Hematopoietic multipotent progenitor cell treated with erythropoietin and hydrocortisone succinate and interleukin-3 and kit ligand, for 6 days (in vitro differentiated cells): ENCODE results near the gene CNTNAP3B.
"Not testable (repeated sequence)": the region's sequence is repeated elsewhere in the genome, so short reads cannot be mapped to it uniquely, and the experiment has no call there.

Source experiments
- DNase-seq: peaks from one replicate; pipeline ENCODE4 v3.0.0-alpha.2; 2015

CNTNAP3B gene

GRCh38 chr9:41974906-41975305 lies 154.3 kb downstream of the CNTNAP3B start:
- DNase-seq: not testable (repeated sequence)

GRCh38 chr9:41953007-41953406 lies 176.2 kb downstream of the CNTNAP3B start:
- not testable (repeated sequence) for DNase-seq

GRCh38 chr9:41941738-41942137 lies 187.5 kb downstream of the CNTNAP3B start:
- not testable (repeated sequence) for DNase-seq

- not testable (repeated sequence) for DNase-seq
Observed at GRCh38 chr9:41938143-41938542, 191.1 kb downstream of the CNTNAP3B start.

- not testable (repeated sequence) for DNase-seq
Observed at GRCh38 chr9:41935727-41936126, 193.5 kb downstream of the CNTNAP3B start.

GRCh38 chr9:41929172-41929571 lies 200.1 kb downstream of the CNTNAP3B start:
- not testable (repeated sequence) for DNase-seq

GRCh38 chr9:41917374-41917773 lies 211.9 kb downstream of the CNTNAP3B start:
- DNase-seq: not testable (repeated sequence)

- not testable (repeated sequence) for DNase-seq
Observed at GRCh38 chr9:41905488-41905887, 223.7 kb downstream of the CNTNAP3B start.

GRCh38 chr9:41902762-41903161 lies 226.5 kb downstream of the CNTNAP3B start:
- DNase-seq: not testable (repeated sequence)

GRCh38 chr9:41898720-41899343 lies 230.4 kb downstream of the CNTNAP3B start:
- not testable (repeated sequence) for DNase-seq

- not testable (repeated sequence) for DNase-seq
Observed at GRCh38 chr9:41874557-41874956, 254.7 kb downstream of the CNTNAP3B start.

GRCh38 chr9:41855422-41855821 lies 273.8 kb downstream of the CNTNAP3B start:
- not testable (repeated sequence) for DNase-seq

GRCh38 chr9:41851848-41852740 lies 277.1 kb downstream of the CNTNAP3B start:
- DNase-seq: not testable (repeated sequence)

GRCh38 chr9:41847829-41848228 lies 281.4 kb downstream of the CNTNAP3B start:
- not testable (repeated sequence) for DNase-seq
